Esophagus squamous epithelium (tissue), 4 donors: ENCODE results near the gene MRPS6.

Experiments used
- CTCF ChIP-seq, 6 experiments: fragments of 450-650 bp in 4 of 6; fragments of 200-600 bp in 2 of 6; sonication (generic) in 2 of 6; IDR thresholded peaks; one replicate each; pipeline ENCODE4 v1.5.1; 2016 to 2019; ENCODE audit warnings: antibody characterized with exemption in 6 of 6, mild to moderate bottlenecking in 4 of 6, moderate library complexity in 4 of 6
- POLR2A ChIP-seq, 4 donors: fragments of 450-650 bp; IDR thresholded peaks; one replicate each; pipeline ENCODE4 v1.6.1; 2017; ENCODE audit warnings: antibody characterized with exemption in 4 of 4, mild to moderate bottlenecking in 4 of 4, moderate library complexity in 3 of 4

- no peak for TF ChIP-seq POLR2A (IDR thresholded peaks at IDR 0.05)
- TF ChIP-seq CTCF (IDR thresholded peaks at IDR 0.05) = peak in 1 of 6 experiments; percentile 9
Observed at GRCh38 chr21:34074283-34075090, 1.1 kb downstream of the MRPS6 start.
